AG08395 (cell line): ENCODE data around the gene CSNK2A1.

Experiments used
- DNase-seq: peaks from one replicate; pipeline ENCODE4 v3.0.0; 2012; ENCODE audit warnings: mixed read lengths, low spot score

The CSNK2A1 gene

DNA sequence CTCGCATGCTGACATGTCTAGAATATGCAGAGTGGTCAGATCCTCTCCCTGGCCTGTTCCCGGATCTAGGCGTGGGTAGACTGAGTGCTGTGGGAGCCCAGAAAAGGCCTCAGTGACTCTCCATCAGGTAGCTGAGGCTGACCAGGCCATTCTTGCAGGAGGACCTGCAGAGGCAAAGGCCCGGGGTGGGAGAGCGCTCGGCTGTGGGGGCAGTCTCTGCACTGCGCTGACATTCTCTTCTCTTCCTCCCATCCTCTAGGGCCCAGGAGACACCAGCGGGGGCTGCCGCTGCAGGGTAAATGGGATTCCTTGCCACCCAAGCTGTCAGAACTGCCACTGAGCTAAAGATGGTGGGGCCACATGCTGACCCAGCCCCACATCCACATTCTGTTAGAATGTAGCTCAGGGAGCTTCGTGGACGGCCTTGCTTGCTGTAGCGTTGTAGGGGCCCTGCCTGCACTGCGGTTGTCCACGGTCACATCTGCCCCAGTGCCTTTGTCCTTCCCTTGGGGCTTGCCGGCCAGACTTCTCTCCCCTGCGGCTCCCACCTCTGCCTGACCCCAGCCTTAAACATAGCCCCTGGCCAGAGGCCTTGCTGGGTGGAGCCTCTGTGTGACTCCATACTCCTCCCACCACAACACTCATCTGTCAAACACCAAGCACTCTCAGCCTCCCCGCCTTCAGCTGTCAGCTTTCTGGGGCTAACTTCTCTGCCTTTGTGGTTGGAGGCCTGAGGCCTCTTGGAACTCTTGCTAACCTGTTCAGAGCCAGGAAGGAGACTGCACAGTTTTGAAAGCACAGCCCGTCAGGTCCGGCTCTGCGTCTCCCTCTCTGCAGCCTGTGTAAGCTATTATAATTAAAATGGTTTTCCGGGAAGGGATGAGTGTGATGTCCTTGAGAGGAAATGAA is 113.2 kb downstream of the CSNK2A1 start:
- no peak for DNase-seq

- DNase-seq: no peak
Measured at GRCh38 chr20:428658-429200, 114.9 kb downstream of the CSNK2A1 start.

- no peak for DNase-seq
Measured at GRCh38 chr20:427849-428657, 115.5 kb downstream of the CSNK2A1 start.

GRCh38 chr20:427401-427800 is 116.2 kb downstream of the CSNK2A1 start:
- no peak for DNase-seq

GRCh38 chr20:426566-426965 is 117.0 kb downstream of the CSNK2A1 start:
- DNase-seq: no peak
